T-helper 1 cell treated with Interleukin-12 subunit alpha and Interleukin-12 subunit beta and Interleukin-4 antibody, amounts not matched to agents 30 μg/mL and 1 μg/mL, for 36 hours (primary cell): Measurements from ENCODE around the gene OXSR1.
"Not testable (repeated sequence)": the region's sequence is repeated elsewhere in the genome, so short reads cannot be mapped to it uniquely, and the experiment has no call there.

Source experiments
- H3K27ac Mint-ChIP-seq: one replicate; pipeline ENCODE4 v1.8.0; 2021; ENCODE audit warnings: mild to moderate bottlenecking, mixed read lengths
- H3K27me3 Mint-ChIP-seq: one replicate; pipeline ENCODE4 v1.8.0; 2021; ENCODE audit warnings: low read depth, mixed read lengths
- H3K36me3 Mint-ChIP-seq: one replicate; pipeline ENCODE4 v1.8.0; 2021; ENCODE audit warnings: low read depth, mixed read lengths
- H3K4me1 Mint-ChIP-seq: one replicate; pipeline ENCODE4 v1.8.0; 2021; ENCODE audit warnings: low read depth, mixed read lengths
- H3K4me3 Mint-ChIP-seq: one replicate; pipeline ENCODE4 v1.8.0; 2021; ENCODE audit warnings: mild to moderate bottlenecking, moderate library complexity, mixed read lengths
- H3K9me3 Mint-ChIP-seq: one replicate; pipeline ENCODE4 v1.8.0; 2021; ENCODE audit warnings: mixed read lengths

The OXSR1 gene

DNA sequence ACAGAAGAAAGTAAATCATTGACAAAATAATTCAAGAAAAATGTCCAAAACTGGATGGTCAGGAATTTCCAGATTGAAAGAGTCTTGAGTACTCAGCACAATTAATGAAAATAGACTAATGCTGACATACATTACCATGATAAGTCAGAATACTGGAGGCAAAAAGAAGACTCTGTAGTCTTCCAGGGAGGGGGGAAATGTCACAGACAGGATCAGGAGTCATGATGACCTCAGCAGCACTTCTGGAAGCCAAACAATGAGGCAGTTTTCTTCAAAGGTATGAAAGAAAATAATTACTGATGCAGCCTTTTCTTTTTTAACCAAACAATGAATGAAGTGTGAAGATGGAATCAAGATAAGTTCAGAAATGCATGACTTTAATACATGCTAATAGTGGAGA lies 70.1 kb downstream of the OXSR1 start:
- no peak overlapping the region for H3K27ac Mint-ChIP-seq
- peaks cover 64% of the 10 kb centered on the region for H3K36me3 Mint-ChIP-seq
- H3K4me3 Mint-ChIP-seq = no peak overlapping the region
- peaks cover 19% of the 10 kb centered on the region for H3K9me3 Mint-ChIP-seq
- H3K27me3 Mint-ChIP-seq = no peaks in the 10 kb centered on the region
- no peaks in the 10 kb centered on the region for H3K4me1 Mint-ChIP-seq

DNA sequence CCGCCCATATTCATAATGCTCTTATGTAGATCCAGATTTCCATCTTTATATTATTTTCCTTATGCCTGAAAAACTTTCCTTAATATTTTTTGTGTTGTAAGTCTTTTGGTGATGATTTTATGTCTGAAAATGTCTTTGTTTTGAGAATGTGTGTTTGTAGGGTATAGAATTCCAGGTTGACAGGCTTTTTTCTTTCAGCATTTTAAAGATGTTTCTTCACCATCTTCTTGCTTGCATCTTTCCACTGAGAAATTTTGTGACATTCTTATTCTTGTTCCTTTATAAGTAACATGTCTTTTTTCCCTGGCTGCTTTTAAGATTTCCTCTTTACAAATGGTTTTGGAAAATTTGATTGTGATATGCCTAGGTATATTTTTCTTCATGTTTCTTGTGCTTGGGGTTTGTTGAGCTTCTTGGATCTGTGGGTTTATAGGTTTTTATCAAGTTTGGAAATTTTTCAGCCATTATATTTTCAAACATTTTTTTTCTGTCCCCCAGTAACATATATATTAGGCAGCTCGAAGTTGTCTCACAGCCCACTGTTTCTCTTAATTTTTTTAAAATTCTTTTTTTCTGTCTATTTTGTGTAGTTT lies 73.2 kb downstream of the OXSR1 start:
- Mint-ChIP-seq H3K27ac (no peak overlapping the region), H3K27me3 (no peaks in the 10 kb centered on the region), H3K36me3 (peaks cover 64% of the 10 kb centered on the region), H3K4me1 (peaks cover 3% of the 10 kb centered on the region), H3K9me3 (peaks cover 19% of the 10 kb centered on the region), H3K4me3 (no peak overlapping the region)

DNA sequence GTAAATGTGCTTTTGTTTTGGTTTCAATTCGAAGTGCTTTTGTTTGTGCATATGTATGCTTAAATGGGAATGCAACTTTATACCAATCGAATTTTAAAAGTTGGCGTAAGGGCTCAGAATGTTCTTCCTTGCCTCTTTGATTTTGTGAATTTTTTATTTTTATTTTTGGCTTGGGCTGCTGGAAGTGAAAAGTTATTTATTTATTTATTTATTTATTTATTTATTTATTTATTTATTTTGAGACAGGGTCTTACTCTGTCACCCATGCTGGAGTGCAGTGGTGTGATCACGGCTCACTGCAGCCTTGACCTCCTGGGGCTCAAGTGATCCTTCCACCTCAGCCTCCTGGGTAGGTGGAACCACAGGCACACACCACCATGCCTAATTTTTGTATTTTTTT lies 77.5 kb downstream of the OXSR1 start:
- not testable (repeated sequence) for H3K4me1 Mint-ChIP-seq, H3K27me3 Mint-ChIP-seq, H3K27ac Mint-ChIP-seq, H3K4me3 Mint-ChIP-seq
- Mint-ChIP-seq H3K9me3 (peaks cover 11% of the 10 kb centered on the region), H3K36me3 (peaks cover 49% of the 10 kb centered on the region)

DNA sequence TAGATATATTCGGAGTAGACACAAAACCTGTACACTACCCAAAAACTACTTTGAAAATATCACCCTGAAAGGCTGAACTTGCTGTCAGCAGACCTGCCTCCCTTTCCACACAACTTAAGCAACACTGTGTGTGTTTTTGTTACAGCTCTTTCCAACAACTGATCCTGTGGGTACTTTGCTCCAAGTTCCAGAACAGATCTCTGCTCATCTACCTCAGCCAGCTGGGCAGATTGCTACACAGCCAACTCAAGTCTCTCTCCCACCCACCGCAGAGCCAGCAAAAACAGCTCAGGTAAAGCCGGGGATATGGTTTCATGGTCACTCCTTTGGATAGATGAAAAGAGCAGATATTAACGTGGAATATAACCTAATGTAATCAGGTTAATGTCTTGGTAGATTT lies 80.6 kb downstream of the OXSR1 start:
- H3K9me3 Mint-ChIP-seq = no peaks in the 10 kb centered on the region
- peaks cover 40% of the 10 kb centered on the region for H3K36me3 Mint-ChIP-seq
- peaks cover 3% of the 10 kb centered on the region for H3K4me1 Mint-ChIP-seq
- no peaks in the 10 kb centered on the region for H3K27me3 Mint-ChIP-seq
- no peak overlapping the region for H3K4me3 Mint-ChIP-seq
- no peak overlapping the region for H3K27ac Mint-ChIP-seq

DNA sequence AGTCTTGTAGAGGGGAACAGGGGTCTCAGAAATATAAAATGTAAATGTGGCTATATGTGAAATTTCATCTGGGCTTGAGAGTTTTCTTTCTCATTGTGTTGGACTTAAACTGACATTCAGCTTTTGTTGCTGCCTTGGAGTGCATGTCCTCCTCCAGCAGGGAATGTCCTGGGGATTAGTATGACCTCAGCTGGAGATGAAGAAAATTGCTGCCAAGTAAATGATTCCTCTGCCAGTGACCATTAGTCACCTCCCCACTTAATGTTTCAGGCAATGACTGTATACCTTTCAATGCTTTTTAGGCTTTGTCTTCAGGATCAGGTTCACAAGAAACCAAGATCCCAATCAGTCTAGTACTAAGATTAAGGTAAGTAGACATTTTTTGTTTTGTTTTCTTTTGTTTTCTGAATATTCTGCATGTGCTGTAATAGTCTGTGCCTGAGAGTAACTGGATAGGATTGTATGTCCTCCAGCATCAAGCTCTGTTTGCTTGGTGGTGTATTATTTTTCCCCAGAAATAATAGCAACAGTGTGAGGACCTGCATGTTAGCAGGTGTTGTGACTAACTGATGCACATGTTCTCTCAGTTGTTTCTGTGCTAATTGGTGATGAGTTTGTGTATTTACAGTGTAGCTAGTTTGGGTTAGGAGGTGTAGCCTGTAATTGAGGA lies 82.2 kb downstream of the OXSR1 start:
- no peaks in the 10 kb centered on the region for H3K9me3 Mint-ChIP-seq
- no peak overlapping the region for H3K27ac Mint-ChIP-seq
- H3K36me3 Mint-ChIP-seq = peaks cover 50% of the 10 kb centered on the region
- peaks cover 3% of the 10 kb centered on the region for H3K4me1 Mint-ChIP-seq
- H3K4me3 Mint-ChIP-seq = no peak overlapping the region
- no peaks in the 10 kb centered on the region for H3K27me3 Mint-ChIP-seq

DNA sequence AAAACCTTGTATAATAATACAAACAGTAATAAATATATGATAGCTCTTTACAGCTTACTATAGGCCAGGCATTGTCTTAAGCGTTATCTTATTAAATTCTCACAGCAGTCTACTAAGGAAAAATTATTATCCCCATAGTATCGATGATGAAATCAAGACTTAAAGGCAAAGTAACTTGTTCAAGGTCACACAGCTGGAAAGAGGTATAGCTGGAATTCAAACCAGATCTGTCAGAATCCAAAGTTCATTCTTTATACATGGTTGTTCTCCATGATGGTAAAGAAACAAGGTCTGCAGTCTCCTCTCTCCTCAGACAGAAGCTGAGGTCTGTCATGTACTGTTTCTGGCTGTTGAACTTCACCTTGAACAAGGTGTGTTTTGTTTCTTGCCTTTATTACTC lies 84.9 kb downstream of the OXSR1 start:
- no peaks in the 10 kb centered on the region for H3K9me3 Mint-ChIP-seq
- H3K36me3 Mint-ChIP-seq = peaks cover 61% of the 10 kb centered on the region
- H3K4me3 Mint-ChIP-seq = no peak overlapping the region
- H3K27me3 Mint-ChIP-seq = no peaks in the 10 kb centered on the region
- no peak overlapping the region for H3K27ac Mint-ChIP-seq
- peaks cover 8% of the 10 kb centered on the region for H3K4me1 Mint-ChIP-seq

DNA sequence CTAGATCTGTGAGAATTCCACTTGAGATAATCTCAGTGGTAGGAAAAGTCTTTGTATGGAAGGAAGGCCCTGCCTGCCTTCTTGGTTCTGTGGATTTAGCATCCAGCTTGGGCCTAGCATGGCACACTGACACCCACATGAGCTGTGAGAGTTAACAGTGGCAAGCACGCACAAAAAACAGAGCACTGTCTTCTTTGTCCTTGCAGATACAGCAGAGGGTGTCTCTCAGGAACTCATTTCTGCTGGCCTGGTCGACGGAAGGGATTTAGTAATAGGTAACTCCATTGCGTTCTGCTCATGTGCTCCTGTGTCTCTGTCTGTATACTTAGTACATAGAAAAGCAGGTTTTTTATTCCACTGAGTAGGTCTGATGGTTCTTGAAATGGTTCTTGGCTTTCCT lies 85.9 kb downstream of the OXSR1 start:
- H3K4me3 Mint-ChIP-seq = no peak overlapping the region
- H3K9me3 Mint-ChIP-seq = no peaks in the 10 kb centered on the region
- H3K4me1 Mint-ChIP-seq = peaks cover 12% of the 10 kb centered on the region
- H3K27me3 Mint-ChIP-seq = no peaks in the 10 kb centered on the region
- peaks cover 67% of the 10 kb centered on the region for H3K36me3 Mint-ChIP-seq
- no peak overlapping the region for H3K27ac Mint-ChIP-seq

DNA sequence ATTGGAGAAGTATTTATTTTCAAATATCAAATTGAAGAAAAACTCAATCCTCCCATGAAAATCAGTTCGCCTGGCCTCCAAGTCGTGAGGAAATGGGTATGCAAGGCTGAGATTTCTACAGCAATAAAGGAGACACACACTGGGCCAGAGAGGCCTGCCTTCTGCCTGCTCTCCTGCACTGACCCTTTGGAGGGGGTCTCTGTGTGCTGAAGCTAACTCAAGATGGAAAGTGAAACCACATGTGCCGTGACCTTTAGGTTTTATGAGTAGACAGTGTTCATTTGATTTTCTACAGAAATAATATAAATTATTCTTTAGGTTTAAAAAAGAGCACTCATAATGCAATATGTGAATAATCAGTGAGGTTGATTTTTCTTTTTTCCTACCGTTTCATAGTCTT lies 88.4 kb downstream of the OXSR1 start:
- H3K4me3 Mint-ChIP-seq = no peak overlapping the region
- no peaks in the 10 kb centered on the region for H3K9me3 Mint-ChIP-seq
- no peaks in the 10 kb centered on the region for H3K27me3 Mint-ChIP-seq
- H3K4me1 Mint-ChIP-seq = peaks cover 19% of the 10 kb centered on the region
- H3K27ac Mint-ChIP-seq = no peak overlapping the region
- peaks cover 65% of the 10 kb centered on the region for H3K36me3 Mint-ChIP-seq

DNA sequence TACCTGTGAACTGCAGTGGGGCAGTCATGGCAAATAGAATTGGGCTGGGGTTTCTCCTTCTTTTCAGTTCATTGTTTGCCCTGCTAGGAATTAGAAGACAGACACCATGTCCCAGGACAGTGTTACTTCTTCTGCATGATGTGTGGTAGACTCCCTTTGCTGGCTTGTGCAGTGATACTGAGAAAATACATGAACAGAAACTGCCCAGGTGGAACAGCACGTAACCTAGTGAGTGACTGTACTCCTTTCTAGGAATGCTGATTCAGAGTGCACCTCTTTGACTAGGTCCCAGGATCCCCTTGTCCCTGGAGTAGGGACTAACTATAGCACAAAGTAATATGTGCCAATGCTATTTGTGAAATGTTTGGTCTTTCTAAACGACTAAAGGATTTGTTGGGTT lies 89.5 kb downstream of the OXSR1 start:
- no peaks in the 10 kb centered on the region for H3K27me3 Mint-ChIP-seq
- no peaks in the 10 kb centered on the region for H3K9me3 Mint-ChIP-seq
- peaks cover 19% of the 10 kb centered on the region for H3K4me1 Mint-ChIP-seq
- H3K27ac Mint-ChIP-seq = no peak overlapping the region
- H3K36me3 Mint-ChIP-seq = peaks cover 58% of the 10 kb centered on the region
- H3K4me3 Mint-ChIP-seq = no peak overlapping the region

DNA sequence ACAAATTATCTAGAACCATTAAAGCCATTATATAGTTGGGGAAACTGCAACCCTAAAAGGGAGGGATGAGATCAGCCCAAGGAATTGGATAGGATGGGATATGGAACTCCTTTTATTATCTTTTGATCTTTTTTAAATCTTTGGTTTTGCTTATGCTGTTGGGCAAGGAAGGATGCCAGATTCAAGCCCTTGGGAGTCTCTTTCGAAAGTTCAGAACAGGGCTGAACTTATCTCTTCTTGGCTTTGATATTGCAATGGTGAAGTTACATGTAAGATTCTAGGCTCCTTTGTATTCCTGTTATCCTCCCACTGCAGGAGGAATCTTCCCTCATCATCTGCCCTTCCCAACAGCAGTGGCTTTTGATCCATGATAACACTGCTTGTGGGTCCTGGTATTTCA lies 90.3 kb downstream of the OXSR1 start:
- Mint-ChIP-seq H3K36me3 (peaks cover 57% of the 10 kb centered on the region), H3K4me3 (no peak overlapping the region), H3K9me3 (no peaks in the 10 kb centered on the region), H3K27me3 (no peaks in the 10 kb centered on the region), H3K4me1 (peaks cover 24% of the 10 kb centered on the region), H3K27ac (no peak overlapping the region)

DNA sequence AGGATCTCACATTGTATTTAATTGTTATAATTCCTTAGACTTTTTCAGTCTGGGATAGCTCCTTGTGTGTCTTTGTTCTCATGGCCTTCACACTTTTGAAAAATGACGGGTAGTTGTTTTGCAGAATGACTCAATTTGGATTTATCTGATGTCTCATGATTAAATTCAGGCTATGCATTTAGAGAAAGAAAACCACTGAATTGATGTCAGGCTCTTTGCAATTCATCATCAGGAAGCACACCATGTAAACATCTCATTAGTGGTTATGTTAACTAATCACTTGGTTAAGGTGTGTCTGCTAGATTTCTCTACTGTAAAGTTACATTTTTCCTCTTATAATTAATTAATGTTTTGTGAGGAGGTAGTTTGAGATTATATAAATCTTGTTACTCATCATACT lies 92.2 kb downstream of the OXSR1 start:
- peaks cover 24% of the 10 kb centered on the region for H3K4me1 Mint-ChIP-seq
- no peaks in the 10 kb centered on the region for H3K9me3 Mint-ChIP-seq
- no peak overlapping the region for H3K4me3 Mint-ChIP-seq
- H3K27ac Mint-ChIP-seq = no peak overlapping the region
- peaks cover 45% of the 10 kb centered on the region for H3K36me3 Mint-ChIP-seq
- no peaks in the 10 kb centered on the region for H3K27me3 Mint-ChIP-seq

DNA sequence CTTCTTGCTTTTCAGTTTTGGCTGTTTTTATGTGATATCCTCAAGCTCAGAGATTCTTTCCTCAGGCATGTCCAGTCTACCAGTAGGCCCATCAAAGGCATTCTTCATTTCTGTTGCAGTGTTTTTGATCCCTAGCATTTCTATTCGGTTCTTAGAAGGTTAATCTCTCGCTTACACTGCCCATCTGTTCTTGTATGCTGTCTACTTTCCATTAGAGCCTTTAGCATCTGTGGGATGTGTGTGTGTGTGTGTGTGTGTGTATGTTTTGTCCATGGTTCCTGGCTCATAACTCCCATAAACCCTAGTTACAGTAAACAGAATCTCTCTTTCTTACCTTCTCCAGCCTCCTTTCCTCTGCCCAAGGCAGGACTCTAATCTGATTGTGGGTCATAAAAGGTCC lies 95.1 kb downstream of the OXSR1 start:
- H3K27me3 Mint-ChIP-seq = no peaks in the 10 kb centered on the region
- H3K36me3 Mint-ChIP-seq = peaks cover 19% of the 10 kb centered on the region
- no peak overlapping the region for H3K4me3 Mint-ChIP-seq
- peaks cover 19% of the 10 kb centered on the region for H3K4me1 Mint-ChIP-seq
- no peaks in the 10 kb centered on the region for H3K9me3 Mint-ChIP-seq
- no peak overlapping the region for H3K27ac Mint-ChIP-seq

DNA sequence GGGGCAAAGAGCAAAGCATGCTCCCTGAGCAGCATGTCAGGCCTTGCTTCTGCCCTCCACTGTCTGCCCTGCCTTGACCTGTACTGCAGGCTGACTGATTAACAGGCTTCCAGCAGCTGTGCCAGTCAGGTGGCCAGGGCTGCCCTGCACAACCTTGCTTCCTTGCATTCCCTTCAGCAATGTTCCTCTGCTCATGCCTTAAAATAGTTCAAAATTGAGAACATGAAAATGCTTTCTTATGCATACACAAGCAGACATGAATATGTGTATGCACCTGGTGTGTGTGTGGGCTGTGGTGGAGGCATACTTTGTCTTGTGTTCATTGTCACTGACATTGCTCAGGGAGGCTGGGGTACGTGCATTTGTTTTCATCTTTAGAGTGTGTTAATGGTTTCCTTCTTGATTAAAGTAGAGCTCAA lies 99.0 kb downstream of the OXSR1 start:
- H3K27ac Mint-ChIP-seq = no peak overlapping the region
- peaks cover 2% of the 10 kb centered on the region for H3K36me3 Mint-ChIP-seq
- no peaks in the 10 kb centered on the region for H3K9me3 Mint-ChIP-seq
- H3K4me3 Mint-ChIP-seq = no peak overlapping the region
- peaks cover 22% of the 10 kb centered on the region for H3K4me1 Mint-ChIP-seq
- no peaks in the 10 kb centered on the region for H3K27me3 Mint-ChIP-seq

DNA sequence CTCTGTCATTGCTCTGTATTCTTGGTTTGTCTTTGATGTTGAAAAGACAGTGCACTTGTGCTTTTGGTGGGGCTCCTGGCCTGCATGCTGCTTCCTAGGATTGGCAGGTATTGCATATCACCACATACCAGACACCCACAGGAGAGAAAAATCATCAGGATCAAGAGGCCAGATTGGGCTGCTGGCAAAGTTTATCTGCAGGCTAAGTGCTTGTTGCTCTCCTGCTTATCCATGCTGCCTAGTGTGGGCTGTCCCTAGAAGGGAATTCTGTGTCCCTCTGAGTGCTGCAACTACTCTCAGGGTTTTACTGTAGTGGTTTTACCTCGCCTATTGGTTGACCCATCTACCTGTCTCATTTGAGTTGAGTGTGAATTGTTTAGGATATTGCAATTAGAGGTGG lies 99.4 kb downstream of the OXSR1 start:
- H3K9me3 Mint-ChIP-seq = no peaks in the 10 kb centered on the region
- H3K4me3 Mint-ChIP-seq = no peak overlapping the region
- no peak overlapping the region for H3K27ac Mint-ChIP-seq

DNA sequence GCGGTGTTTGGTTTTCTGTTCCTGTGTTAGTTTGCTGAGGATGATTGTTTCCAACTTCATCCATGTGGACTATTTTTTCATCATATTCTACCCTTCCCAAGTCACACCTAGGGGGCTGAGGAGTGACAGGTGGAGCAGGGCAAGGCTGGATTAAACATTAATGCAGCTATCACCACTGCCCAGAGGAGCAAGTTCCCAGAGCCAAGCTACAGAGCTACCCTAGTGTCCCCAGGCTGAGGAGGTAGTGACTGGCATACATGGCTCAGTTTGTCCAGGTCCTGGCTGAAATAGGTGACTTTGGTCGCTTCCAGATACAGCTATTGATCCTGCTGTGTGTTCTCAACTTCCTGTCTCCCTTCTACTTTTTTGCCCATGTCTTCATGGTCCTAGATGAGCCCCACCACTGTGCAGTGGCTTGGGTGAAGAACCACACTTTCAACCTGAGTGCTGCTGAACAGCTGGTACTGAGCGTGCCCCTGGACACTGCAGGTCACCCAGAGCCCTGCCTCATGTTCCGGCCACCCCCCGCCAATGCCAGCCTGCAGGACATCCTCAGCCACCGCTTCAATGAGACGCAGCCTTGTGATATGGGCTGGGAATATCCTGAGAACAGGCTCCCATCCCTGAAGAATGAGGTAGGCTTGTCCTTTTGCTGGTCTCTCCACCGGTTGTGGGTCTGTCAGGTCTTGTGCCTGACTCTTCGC lies 100.4 kb downstream of the OXSR1 start, which contains the start of gene SLC22A13:
Gene SLC22A13 (plus strand): TSS at position 209 of the 704 bp plus-strand sequence. CDS start 49 bp downstream, at position 258.
- Mint-ChIP-seq H3K4me3 (no peak within 1 kb of the TSS), H3K4me1 (peaks cover 17% of the 10 kb centered on the region), H3K27me3 (no peaks in the 10 kb centered on the region), H3K27ac (no peak within 1 kb of the TSS), H3K36me3 (peaks cover 4% of the 10 kb centered on the region), H3K9me3 (no peaks in the 10 kb centered on the region)

More for the DNA sequence above, 99.4 kb downstream of the OXSR1 start:
- Mint-ChIP-seq H3K4me1 (peaks cover 22% of the 10 kb centered on the region), H3K27me3 (no peaks in the 10 kb centered on the region), H3K36me3 (peaks cover 2% of the 10 kb centered on the region)
